GM23248 (cell line): Measurements from ENCODE around the gene TAF4. TPM values are rescaled to one million over a fixed set of nuclear protein-coding genes. Genes with fewer than 3 reads are reported as not detected.
A peak's percentile ranks its signal among the peaks of the same experiment; 100 is the strongest.

Experiments
- DNase-seq: peaks from one replicate; pipeline ENCODE4 v3.0.0-alpha.2; 2015
- H2AFZ ChIP-seq: fragments of 200-600 bp; sonication (generic); 2 replicates; pipeline ENCODE4 v1.6.1; 2016; ENCODE audit warnings: antibody characterized with exemption
- H3F3A ChIP-seq: fragments of 200-600 bp; sonication (generic); 2 replicates; pipeline ENCODE4 v1.6.1; 2016; ENCODE audit warnings: mild to moderate bottlenecking, antibody characterized with exemption, mixed run types; ENCODE audit not compliant: insufficient read depth
- H3K27ac ChIP-seq: fragments of 200-600 bp; sonication (generic); 2 replicates; pipeline ENCODE4 v1.5.1; 2016; ENCODE audit warnings: mild to moderate bottlenecking
- H3K27me3 ChIP-seq: fragments of 200-600 bp; sonication (generic); replicated peaks from 2 replicates; pipeline ENCODE4 v1.6.1; 2016; ENCODE audit warnings: mild to moderate bottlenecking; ENCODE audit not compliant: insufficient read depth
- H3K36me3 ChIP-seq: fragments of 200-600 bp; sonication (generic); 2 replicates; pipeline ENCODE4 v1.6.1; 2016; ENCODE audit warnings: low read depth, mild to moderate bottlenecking
- H3K4me1 ChIP-seq: fragments of 200-600 bp; sonication (generic); 2 replicates; pipeline ENCODE4 v1.6.1; 2016; ENCODE audit warnings: mild to moderate bottlenecking; ENCODE audit not compliant: insufficient read depth
- H3K4me2 ChIP-seq: fragments of 200-600 bp; sonication (generic); one replicate; pipeline ENCODE4 v1.6.1; 2016; ENCODE audit warnings: mild to moderate bottlenecking; ENCODE audit not compliant: unreplicated experiment
- H3K4me3 ChIP-seq: fragments of 200-600 bp; sonication (generic); 2 replicates; pipeline ENCODE4 v1.5.1; 2016; ENCODE audit warnings: mild to moderate bottlenecking
- H3K79me2 ChIP-seq: fragments of 200-600 bp; sonication (generic); 2 replicates; pipeline ENCODE4 v1.6.1; 2016; ENCODE audit warnings: mild to moderate bottlenecking; ENCODE audit not compliant: insufficient read depth
- H3K9ac ChIP-seq: fragments of 200-600 bp; sonication (generic); 2 replicates; pipeline ENCODE4 v1.6.1; 2016; ENCODE audit warnings: mild to moderate bottlenecking
- H3K9me2 ChIP-seq: fragments of 200-600 bp; sonication (generic); 2 replicates; pipeline ENCODE4 v1.6.1; 2016; ENCODE audit warnings: mixed run types, mild to moderate bottlenecking, moderate library complexity; ENCODE audit not compliant: insufficient read depth
- H3K9me3 ChIP-seq: fragments of 200-600 bp; sonication (generic); one replicate; pipeline ENCODE4 v1.6.1; 2017; ENCODE audit warnings: low read depth
- H4K20me1 ChIP-seq: fragments of 200-600 bp; sonication (generic); 2 replicates; pipeline ENCODE4 v1.6.0; 2016; ENCODE audit not compliant: insufficient read depth
- EZH2 ChIP-seq: fragments of 200-600 bp; sonication (generic); IDR thresholded peaks from 2 replicates; pipeline ENCODE4 v1.6.1; 2018; ENCODE audit warnings: antibody characterized with exemption, mild to moderate bottlenecking; ENCODE audit not compliant: insufficient read depth, poor library complexity, severe bottlenecking
- EZH2phosphoT487 ChIP-seq: fragments of 200-600 bp; sonication (generic); IDR thresholded peaks from 2 replicates; pipeline ENCODE4 v1.6.1; 2018; ENCODE audit warnings: antibody characterized with exemption, moderate library complexity, mild to moderate bottlenecking, low read depth; ENCODE audit not compliant: insufficient read depth
- WGBS, 2 experiments: methylation state at CpG; one replicate each; pipeline ENCODE4 v1.1.6; 2015 to 2017; ENCODE audit warnings: low lambda C conversion rate in 2 of 2, low coverage in 1 of 2; ENCODE audit errors: missing lambda C conversion rate in 2 of 2; 5-methylcytosine and 5-hydroxymethylcytosine counted together
- in situ Hi-C: fragments of 300-500 bp; cut with MboI; formaldehyde crosslinking; loops from 2 replicates; pipeline ENCODE4 v1.15.0; 2020
- polyA plus RNA-seq: library from polyadenylated mRNA; unstranded; fragments of >200 nt; fragmentation: Nextera tagmentation; extraction: Ambion mirVana; gene quantifications from 2 replicates; pipeline ENCODE4 v1.2.1, GENCODE V29; 2016
- total RNA-seq: library from RNA; depleted of rRNA; stranded (reverse); fragments of >200 nt; shearing (Covaris generic); gene quantifications from 2 replicates; pipeline ENCODE4 v1.2.3, GENCODE V29; 2014

Gene TAF4
- total and polyA plus RNA-seq, 2 experiments from 2014 or later, result 1.4 to 2.9 TPM

- WGBS, 2 experiments, result 96 to 98% methylated on average over 6 of the region's 6 CpGs
Measured at GRCh38 chr20:62039738-62040137, 25.9 kb downstream of the TAF4 start.

GRCh38 chr20:62032609-62033368, 32.9 kb downstream of the TAF4 start:
- TF ChIP-seq EZH2phosphoT487 (no peak), EZH2 (no peak)
- in situ Hi-C loops, result no loop called here
- Histone ChIP-seq H3K4me2 (peak overlapping the region; percentile 31), H3K9me3 (no peaks in the 10 kb centered on the region), H2AFZ (no peak overlapping the region), H4K20me1 (0 out of 2 replicates have a peak, but pooled peaks cover 4% of the 10 kb centered on the region), H3K27me3 (no peaks in the 10 kb centered on the region), H3K4me1 (peaks cover 18% of the 10 kb centered on the region), H3K9ac (no peak overlapping the region), H3K79me2 (peaks cover 100% of the 10 kb centered on the region), H3K36me3 (no peaks in the 10 kb centered on the region), H3K27ac (no peak overlapping the region), H3K9me2 (no peaks in the 10 kb centered on the region), H3F3A (no peaks in the 10 kb centered on the region), H3K4me3 (no peak overlapping the region)
- WGBS, 2 experiments, result 46 to 48% methylated on average over 13 of the region's 13 CpGs
- peak; percentile 55 for DNase-seq

More at GRCh38 chr20:62039738-62040137, 25.9 kb downstream of the TAF4 start:
- Histone ChIP-seq H3K27ac (no peak overlapping the region), H3F3A (no peaks in the 10 kb centered on the region), H3K4me3 (no peak overlapping the region), H3K9ac (no peak overlapping the region), H3K9me3 (no peaks in the 10 kb centered on the region), H3K36me3 (no peaks in the 10 kb centered on the region), H2AFZ (no peak overlapping the region), H3K4me1 (0 out of 2 replicates have a peak, but pooled peaks cover 5% of the 10 kb centered on the region), H3K27me3 (no peaks in the 10 kb centered on the region), H4K20me1 (0 out of 2 replicates have a peak, but pooled peaks cover 4% of the 10 kb centered on the region), H3K4me2 (no peak overlapping the region), H3K9me2 (no peaks in the 10 kb centered on the region), H3K79me2 (peaks cover 91% of the 10 kb centered on the region)
- in situ Hi-C loops, result no loop called here
- DNase-seq, result no peak
- TF ChIP-seq EZH2phosphoT487 (no peak), EZH2 (no peak)

- H3K36me3 ChIP-seq, result no peaks in the 10 kb centered on the region
- H3K4me2 ChIP-seq, result no peak overlapping the region
- no peaks in the 10 kb centered on the region for H3K9me2 ChIP-seq
- 80 to 81% methylated on average over 14 to 15 of the region's 15 CpGs for WGBS, 2 experiments
- H2AFZ ChIP-seq, result no peak overlapping the region
- no peak overlapping the region for H3K27ac ChIP-seq
- no peak overlapping the region for H3K9ac ChIP-seq
- H3K4me3 ChIP-seq, result no peak overlapping the region
- no peak for DNase-seq
- H3K27me3 ChIP-seq, result no peaks in the 10 kb centered on the region
- peaks cover 100% of the 10 kb centered on the region for H3K79me2 ChIP-seq
- H3K9me3 ChIP-seq, result no peaks in the 10 kb centered on the region
- no peaks in the 10 kb centered on the region for H3F3A ChIP-seq
- no peaks in the 10 kb centered on the region for H4K20me1 ChIP-seq
- peaks cover 23% of the 10 kb centered on the region for H3K4me1 ChIP-seq
- TF ChIP-seq EZH2phosphoT487 (no peak), EZH2 (no peak)
- in situ Hi-C loops, result no loop called here
Measured at GRCh38 chr20:62031462-62032092, 34.1 kb downstream of the TAF4 start.

- Histone ChIP-seq H3F3A (no peaks in the 10 kb centered on the region), H3K9me2 (no peaks in the 10 kb centered on the region), H3K4me1 (peaks cover 18% of the 10 kb centered on the region), H3K9ac (no peak overlapping the region), H4K20me1 (no peaks in the 10 kb centered on the region), H3K36me3 (no peaks in the 10 kb centered on the region), H3K4me2 (no peak overlapping the region), H3K9me3 (no peaks in the 10 kb centered on the region), H3K27me3 (no peaks in the 10 kb centered on the region), H3K79me2 (peaks cover 99% of the 10 kb centered on the region), H2AFZ (no peak overlapping the region), H3K27ac (no peak overlapping the region), H3K4me3 (no peak overlapping the region)
- TF ChIP-seq EZH2phosphoT487 (no peak), EZH2 (no peak)
- no peak for DNase-seq
- in situ Hi-C loops, result no loop called here
- WGBS, 2 experiments, result 89 to 96% methylated on average over 14 of the region's 14 CpGs
Measured at GRCh38 chr20:62030834-62031434, 34.7 kb downstream of the TAF4 start.
